OCI-LY7 (cell line): Measurements from ENCODE around the gene LRP5.

Source experiments
- EZH2phosphoT487 ChIP-seq: fragments of 200-600 bp; sonication (generic); IDR thresholded peaks from 2 replicates; pipeline ENCODE4 v1.6.1; 2018; ENCODE audit warnings: low read depth, borderline replicate concordance, mild to moderate bottlenecking, mixed run types, antibody characterized with exemption, low read length, moderate library complexity, mixed read lengths
- TF ChIP-seq, protein P1 (sequence below): fragments of 200-600 bp; sonication (generic); conservative IDR thresholded peaks from 2 replicates; pipeline ENCODE4 v1.5.1; 2014; ENCODE audit warnings: mild to moderate bottlenecking, antibody characterized with exemption, low read length, moderate library complexity, mixed read lengths

DNA sequence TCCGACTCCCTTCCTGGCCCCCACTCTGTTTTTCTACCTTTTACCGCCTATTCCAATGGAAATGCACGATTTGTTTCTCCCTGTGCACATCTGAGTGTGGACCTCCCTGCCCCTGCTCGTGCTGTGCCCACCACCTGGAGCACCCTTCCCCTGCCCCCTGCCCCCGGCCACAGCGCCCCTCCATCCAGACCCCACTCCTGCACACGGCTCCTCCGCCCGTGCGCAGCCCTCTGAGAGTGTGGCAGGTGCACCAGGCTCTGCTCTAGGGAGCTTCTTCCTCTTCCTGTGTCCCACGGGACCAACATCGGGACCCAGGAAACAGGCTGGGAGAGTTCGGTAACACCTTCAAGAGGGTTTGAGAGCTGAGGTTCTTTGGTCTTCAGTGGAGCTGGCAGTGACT is 62.9 kb downstream of the LRP5 start:
- no peak for TF ChIP-seq EZH2phosphoT487
- TF ChIP-seq, protein P1, sequence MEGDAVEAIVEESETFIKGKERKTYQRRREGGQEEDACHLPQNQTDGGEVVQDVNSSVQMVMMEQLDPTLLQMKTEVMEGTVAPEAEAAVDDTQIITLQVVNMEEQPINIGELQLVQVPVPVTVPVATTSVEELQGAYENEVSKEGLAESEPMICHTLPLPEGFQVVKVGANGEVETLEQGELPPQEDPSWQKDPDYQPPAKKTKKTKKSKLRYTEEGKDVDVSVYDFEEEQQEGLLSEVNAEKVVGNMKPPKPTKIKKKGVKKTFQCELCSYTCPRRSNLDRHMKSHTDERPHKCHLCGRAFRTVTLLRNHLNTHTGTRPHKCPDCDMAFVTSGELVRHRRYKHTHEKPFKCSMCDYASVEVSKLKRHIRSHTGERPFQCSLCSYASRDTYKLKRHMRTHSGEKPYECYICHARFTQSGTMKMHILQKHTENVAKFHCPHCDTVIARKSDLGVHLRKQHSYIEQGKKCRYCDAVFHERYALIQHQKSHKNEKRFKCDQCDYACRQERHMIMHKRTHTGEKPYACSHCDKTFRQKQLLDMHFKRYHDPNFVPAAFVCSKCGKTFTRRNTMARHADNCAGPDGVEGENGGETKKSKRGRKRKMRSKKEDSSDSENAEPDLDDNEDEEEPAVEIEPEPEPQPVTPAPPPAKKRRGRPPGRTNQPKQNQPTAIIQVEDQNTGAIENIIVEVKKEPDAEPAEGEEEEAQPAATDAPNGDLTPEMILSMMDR: no peak
